ENCODE measurements around the gene PFKL. TPM values are rescaled to one million over a fixed set of nuclear protein-coding genes. Genes with fewer than 3 reads are reported as not detected.

PFKL gene
- total RNA-seq, 1 experiment from 2014 or later, result 67.5 TPM

DNA sequence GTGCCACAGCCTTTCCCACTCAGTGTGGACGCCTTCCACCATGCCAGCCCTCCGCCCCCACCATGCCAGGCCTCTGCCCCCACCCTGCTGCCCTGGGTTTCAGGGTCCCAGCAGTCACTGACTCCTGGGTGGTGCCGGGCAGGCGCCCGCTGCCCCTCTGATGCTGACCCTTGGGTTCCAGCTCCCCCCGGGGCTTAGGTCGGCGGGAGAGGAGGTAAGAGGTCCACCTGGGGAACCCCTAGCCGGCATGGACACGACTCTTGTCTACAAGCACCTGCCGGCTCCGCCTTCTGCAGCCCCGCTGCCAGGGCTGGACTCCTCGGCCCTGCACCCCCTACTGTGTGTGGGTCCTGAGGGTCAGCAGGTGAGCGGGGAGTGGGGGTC, 7.0 kb upstream of the PFKL start:
- Histone ChIP-seq H3F3A (ENCODE audit: insufficient read depth, low read depth) (peaks cover under 1% of the 10 kb centered on the region; the same call in 1 of the 2 replicates), H3K4me1 (replicated peaks; ENCODE audit: insufficient read depth) (peaks cover 14% of the 10 kb centered on the region; the same call in 1 of the 2 replicates), H3K36me3 (ENCODE audit: low read depth) (no peaks in the 10 kb centered on the region), H3K4me2 (no peak overlapping the region), H4K20me1 (ENCODE audit: insufficient read depth) (no peaks in the 10 kb centered on the region), H2AFZ (no peak overlapping the region), H3K27me3 (ENCODE audit: insufficient read depth, low read depth) (0 out of 2 replicates have a peak, but pooled peaks cover 4% of the 10 kb centered on the region), H3K27ac (no peak overlapping the region), H3K4me3 (no peak overlapping the region), H3K9me2 (ENCODE audit: insufficient read depth) (no peaks in the 10 kb centered on the region), H3K79me2 (ENCODE audit: low read depth) (no peaks in the 10 kb centered on the region), H3K9me3 (ENCODE audit: insufficient read depth, low read depth) (no peaks in the 10 kb centered on the region)
- intact Hi-C loops (cut with micrococcal nuclease; ENCODE audit: unreplicated experiment), result no loop called here
- DNase-seq, result no peak
- CTCF ChIA-PET, result no interaction called here
- TF ChIP-seq, protein P1, sequence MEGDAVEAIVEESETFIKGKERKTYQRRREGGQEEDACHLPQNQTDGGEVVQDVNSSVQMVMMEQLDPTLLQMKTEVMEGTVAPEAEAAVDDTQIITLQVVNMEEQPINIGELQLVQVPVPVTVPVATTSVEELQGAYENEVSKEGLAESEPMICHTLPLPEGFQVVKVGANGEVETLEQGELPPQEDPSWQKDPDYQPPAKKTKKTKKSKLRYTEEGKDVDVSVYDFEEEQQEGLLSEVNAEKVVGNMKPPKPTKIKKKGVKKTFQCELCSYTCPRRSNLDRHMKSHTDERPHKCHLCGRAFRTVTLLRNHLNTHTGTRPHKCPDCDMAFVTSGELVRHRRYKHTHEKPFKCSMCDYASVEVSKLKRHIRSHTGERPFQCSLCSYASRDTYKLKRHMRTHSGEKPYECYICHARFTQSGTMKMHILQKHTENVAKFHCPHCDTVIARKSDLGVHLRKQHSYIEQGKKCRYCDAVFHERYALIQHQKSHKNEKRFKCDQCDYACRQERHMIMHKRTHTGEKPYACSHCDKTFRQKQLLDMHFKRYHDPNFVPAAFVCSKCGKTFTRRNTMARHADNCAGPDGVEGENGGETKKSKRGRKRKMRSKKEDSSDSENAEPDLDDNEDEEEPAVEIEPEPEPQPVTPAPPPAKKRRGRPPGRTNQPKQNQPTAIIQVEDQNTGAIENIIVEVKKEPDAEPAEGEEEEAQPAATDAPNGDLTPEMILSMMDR (conservative IDR thresholded peaks at IDR 0.05), result no peak
- no peak for TF ChIP-seq EZH2 (IDR thresholded peaks at IDR 0.05; ENCODE audit: low read depth)
- no TSS peak for BruUV-seq (replicated peaks)
- POLR2A ChIA-PET (ENCODE audit: unreplicated experiment), result no interaction called here

DNA sequence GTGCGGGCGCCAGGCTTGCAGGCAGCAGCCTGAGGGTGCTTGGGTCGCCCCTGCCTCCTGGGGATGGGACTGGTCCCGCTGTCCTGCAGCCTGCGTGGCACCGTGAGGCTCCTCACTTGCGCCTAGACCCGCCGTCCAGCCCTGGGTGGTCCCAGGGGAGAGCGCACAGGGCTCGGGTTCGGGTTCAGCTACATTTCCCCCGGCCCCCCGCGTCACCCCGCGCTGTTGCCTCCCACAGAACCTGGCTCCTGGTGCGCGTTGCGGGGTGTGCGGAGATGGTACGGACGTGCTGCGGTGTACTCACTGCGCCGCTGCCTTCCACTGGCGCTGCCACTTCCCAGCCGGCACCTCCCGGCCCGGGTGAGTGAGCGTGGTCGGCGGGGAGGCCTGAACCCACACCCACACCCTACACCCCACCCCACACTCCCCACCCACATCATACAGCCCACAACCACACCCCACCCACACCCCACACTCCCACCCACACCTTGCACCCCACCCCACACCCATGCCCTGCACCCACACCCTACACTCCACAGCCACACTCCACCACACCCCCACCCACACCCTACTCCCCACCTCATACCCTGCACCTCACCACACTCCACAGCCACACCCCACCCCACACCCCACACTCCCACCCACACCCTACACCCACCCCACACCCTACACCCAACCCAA, 6.2 kb upstream of the PFKL start:
- ChIA-PET CTCF (no interaction called here), POLR2A (ENCODE audit: unreplicated experiment) (interaction anchor here (0.6 kb wide), 1 partner anchor 245 kb away, joined by 3 read pairs; no protein-coding TSS in a partner anchor)
- peaks cover 18% of the 10 kb centered on the region; the same call in 1 of the 2 replicates for H3K4me1 ChIP-seq (replicated peaks; ENCODE audit: insufficient read depth)
- intact Hi-C loops (cut with micrococcal nuclease; ENCODE audit: unreplicated experiment), result no loop called here
- H3F3A ChIP-seq (ENCODE audit: insufficient read depth, low read depth), result peaks cover 10% of the 10 kb centered on the region; the same call in 1 of the 2 replicates
- 0 out of 2 replicates have a peak, but pooled peaks cover 4% of the 10 kb centered on the region for H3K27me3 ChIP-seq (ENCODE audit: insufficient read depth, low read depth)
- H3K9me2 ChIP-seq (ENCODE audit: insufficient read depth), result no peaks in the 10 kb centered on the region
- H4K20me1 ChIP-seq (ENCODE audit: insufficient read depth), result no peaks in the 10 kb centered on the region
- no peak for DNase-seq
- no peak overlapping the region for H3K27ac ChIP-seq
- H3K4me3 ChIP-seq, result no peak overlapping the region
- H3K4me2 ChIP-seq, result no peak overlapping the region
- no peaks in the 10 kb centered on the region for H3K36me3 ChIP-seq (ENCODE audit: low read depth)
- no peaks in the 10 kb centered on the region for H3K9me3 ChIP-seq (ENCODE audit: insufficient read depth, low read depth)
- no TSS peak for BruUV-seq (replicated peaks)
- no peaks in the 10 kb centered on the region for H3K79me2 ChIP-seq (ENCODE audit: low read depth)
- TF ChIP-seq EZH2 (IDR thresholded peaks at IDR 0.05; ENCODE audit: low read depth), result no peak
- TF ChIP-seq, protein P1 (conservative IDR thresholded peaks at IDR 0.05), result no peak
- H2AFZ ChIP-seq, result no peak overlapping the region

DNA sequence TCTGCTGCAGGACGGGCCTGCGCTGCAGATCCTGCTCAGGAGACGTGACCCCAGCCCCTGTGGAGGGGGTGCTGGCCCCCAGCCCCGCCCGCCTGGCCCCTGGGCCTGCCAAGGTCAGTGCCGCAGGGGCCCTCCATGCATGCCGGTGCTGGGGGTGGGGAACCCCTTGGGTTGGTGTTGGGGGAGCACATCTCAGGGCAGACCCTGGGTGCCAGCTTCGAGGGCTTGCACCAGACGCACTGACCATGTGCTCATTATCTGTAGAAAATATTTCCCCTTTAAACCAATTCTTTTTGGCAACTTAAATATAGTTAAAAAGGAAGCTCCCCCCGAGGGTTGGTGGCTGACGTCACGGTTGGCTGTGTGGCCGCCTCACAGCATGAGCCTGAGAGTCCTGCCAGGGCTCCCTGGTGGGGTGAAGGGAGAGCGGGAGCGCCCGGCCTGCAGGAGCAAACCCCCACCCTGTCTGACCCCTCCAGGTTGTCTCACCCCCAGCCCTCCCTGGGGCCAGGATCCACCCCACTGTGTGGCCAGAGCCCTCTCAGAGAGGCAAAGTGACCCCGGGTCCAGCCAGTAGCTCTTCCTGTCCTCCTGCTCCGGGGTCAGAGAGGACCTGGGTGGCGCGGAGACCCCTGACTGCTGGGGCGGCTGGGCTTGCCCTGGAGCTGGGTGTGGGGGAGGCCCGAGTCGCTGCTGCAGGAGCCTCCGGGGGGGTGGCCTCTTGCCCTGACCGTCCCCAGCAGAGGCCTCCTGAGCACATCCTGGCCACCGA, 5.3 kb upstream of the PFKL start:
- H3K4me3 ChIP-seq, result no peak overlapping the region
- DNase-seq, result no peak
- H3K79me2 ChIP-seq (ENCODE audit: low read depth), result no peaks in the 10 kb centered on the region
- H4K20me1 ChIP-seq (ENCODE audit: insufficient read depth), result no peaks in the 10 kb centered on the region
- TF ChIP-seq, protein P1 (conservative IDR thresholded peaks at IDR 0.05), result no peak
- no peak for TF ChIP-seq EZH2 (IDR thresholded peaks at IDR 0.05; ENCODE audit: low read depth)
- H3K9me2 ChIP-seq (ENCODE audit: insufficient read depth), result no peaks in the 10 kb centered on the region
- H3K27ac ChIP-seq, result no peak overlapping the region
- no peaks in the 10 kb centered on the region for H3K9me3 ChIP-seq (ENCODE audit: insufficient read depth, low read depth)
- BruUV-seq (replicated peaks), result no TSS peak
- H3F3A ChIP-seq (ENCODE audit: insufficient read depth, low read depth), result peaks cover 10% of the 10 kb centered on the region; the same call in 1 of the 2 replicates
- intact Hi-C loops (cut with micrococcal nuclease; ENCODE audit: unreplicated experiment), result no loop called here
- CTCF ChIA-PET, result no interaction called here
- H3K4me1 ChIP-seq (replicated peaks; ENCODE audit: insufficient read depth), result peaks cover 18% of the 10 kb centered on the region; the same call in 1 of the 2 replicates
- POLR2A ChIA-PET (ENCODE audit: unreplicated experiment), result interaction anchor here (0.6 kb wide), 1 partner anchor 246 kb away, joined by 3 read pairs; no protein-coding TSS in a partner anchor
- H2AFZ ChIP-seq, result no peak overlapping the region
- H3K27me3 ChIP-seq (ENCODE audit: insufficient read depth, low read depth), result no peaks in the 10 kb centered on the region
- no peaks in the 10 kb centered on the region for H3K36me3 ChIP-seq (ENCODE audit: low read depth)
- H3K4me2 ChIP-seq, result peak overlapping the region; percentile 31; the same call in 1 of the 2 replicates

Measured in PC-9 (cell line).